ENCODE data around the gene FGF8.

DNA sequence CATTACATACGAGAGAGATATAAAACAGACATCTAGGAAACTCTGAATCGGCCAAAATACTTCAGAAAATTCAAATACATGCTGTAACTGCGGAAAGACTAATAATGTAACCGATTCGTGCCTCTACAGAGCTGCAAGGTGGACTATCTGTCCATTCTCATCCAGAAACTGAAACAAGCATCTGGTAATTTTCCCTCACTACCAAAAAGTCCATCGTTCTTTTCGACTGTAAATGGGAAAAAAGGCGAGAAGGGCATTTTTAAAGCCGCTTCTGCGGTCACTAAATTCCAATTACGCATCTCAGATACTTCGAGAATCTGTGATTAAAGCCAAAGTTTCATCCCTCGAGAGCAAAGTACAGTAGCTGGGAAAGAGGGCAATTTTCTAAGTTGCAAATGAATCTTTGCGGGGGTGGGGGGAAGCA lies 41.0 kb upstream of the FGF8 start:
- TF ChIP-seq, protein P1, sequence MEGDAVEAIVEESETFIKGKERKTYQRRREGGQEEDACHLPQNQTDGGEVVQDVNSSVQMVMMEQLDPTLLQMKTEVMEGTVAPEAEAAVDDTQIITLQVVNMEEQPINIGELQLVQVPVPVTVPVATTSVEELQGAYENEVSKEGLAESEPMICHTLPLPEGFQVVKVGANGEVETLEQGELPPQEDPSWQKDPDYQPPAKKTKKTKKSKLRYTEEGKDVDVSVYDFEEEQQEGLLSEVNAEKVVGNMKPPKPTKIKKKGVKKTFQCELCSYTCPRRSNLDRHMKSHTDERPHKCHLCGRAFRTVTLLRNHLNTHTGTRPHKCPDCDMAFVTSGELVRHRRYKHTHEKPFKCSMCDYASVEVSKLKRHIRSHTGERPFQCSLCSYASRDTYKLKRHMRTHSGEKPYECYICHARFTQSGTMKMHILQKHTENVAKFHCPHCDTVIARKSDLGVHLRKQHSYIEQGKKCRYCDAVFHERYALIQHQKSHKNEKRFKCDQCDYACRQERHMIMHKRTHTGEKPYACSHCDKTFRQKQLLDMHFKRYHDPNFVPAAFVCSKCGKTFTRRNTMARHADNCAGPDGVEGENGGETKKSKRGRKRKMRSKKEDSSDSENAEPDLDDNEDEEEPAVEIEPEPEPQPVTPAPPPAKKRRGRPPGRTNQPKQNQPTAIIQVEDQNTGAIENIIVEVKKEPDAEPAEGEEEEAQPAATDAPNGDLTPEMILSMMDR (IDR thresholded peaks at IDR 0.05; ENCODE audit: low read depth, low read length, missing input control), result no peak
- TF ChIP-seq TAF1 (conservative IDR thresholded peaks at IDR 0.05) (no peak), FOXA2 (IDR thresholded peaks at IDR 0.05) (no peak), HNF4G (IDR thresholded peaks at IDR 0.05) (no peak), RAD21 (IDR thresholded peaks at IDR 0.05) (no peak), EGR1 (IDR thresholded peaks at IDR 0.05; ENCODE audit: low read depth in 2 of 2) (no peak)

All from liver (tissue), 3 donors.